NCI-H128 (cell line): ENCODE data around the gene CETP.
"Not testable (repeated sequence)": the region's sequence is repeated elsewhere in the genome, so short reads cannot be mapped to it uniquely, and the experiment has no call there.

Source experiments
- DNase-seq: peaks from one replicate; lab custom pipeline; 2025; ENCODE audit not compliant: unreplicated experiment; lab: John Stamatoyannopoulos, UW

The CETP gene

DNA sequence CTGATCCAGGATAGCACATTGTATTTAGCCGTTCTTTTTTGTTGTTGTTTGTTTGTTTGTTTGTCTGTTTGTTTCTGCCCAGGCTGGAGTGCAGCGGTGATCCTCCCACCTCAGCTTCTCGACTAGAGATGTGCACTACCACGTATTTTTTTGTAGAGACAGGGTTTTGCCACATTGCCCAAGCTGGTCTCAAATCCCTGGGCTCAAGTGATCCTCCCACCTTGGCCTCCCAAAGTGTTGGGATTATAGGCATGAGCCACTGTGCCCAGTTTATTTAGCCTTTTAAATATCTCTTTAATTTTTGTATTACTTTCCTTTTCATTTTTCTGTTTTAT lies 18.4 kb downstream of the CETP start:
- DNase-seq, result no peak

- no peak for DNase-seq
Observed at GRCh38 chr16:56980792-56981724, 19.3 kb downstream of the CETP start.

- no peak for DNase-seq
Observed at GRCh38 chr16:56981729-56982271, 20.1 kb downstream of the CETP start.

- no peak for DNase-seq
Observed at GRCh38 chr16:56982695-56983094, 20.9 kb downstream of the CETP start.

DNA sequence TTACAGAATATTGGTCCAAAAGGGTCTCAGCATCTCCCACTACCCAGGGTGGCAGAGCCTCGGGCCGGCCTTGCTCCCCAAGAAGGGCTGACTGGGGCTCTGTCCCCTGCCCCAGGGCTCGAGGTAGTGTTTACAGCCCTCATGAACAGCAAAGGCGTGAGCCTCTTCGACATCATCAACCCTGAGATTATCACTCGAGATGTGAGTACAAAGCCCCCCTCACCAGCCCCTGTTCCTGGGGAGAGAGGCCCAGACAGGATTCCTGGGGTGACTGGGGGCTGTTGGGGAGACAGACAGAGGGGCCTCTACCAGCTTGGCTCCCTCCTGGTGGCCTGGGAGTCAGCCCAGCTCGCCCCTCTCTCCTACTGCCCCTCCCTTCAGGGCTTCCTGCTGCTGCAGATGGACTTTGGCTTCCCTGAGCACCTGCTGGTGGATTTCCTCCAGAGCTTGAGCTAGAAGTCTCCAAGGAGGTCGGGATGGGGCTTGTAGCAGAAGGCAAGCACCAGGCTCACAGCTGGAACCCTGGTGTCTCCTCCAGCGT lies 21.5 kb downstream of the CETP start:
- no peak for DNase-seq

- DNase-seq, result no peak
Observed at GRCh38 chr16:56984639-56985038, 22.9 kb downstream of the CETP start.

DNA sequence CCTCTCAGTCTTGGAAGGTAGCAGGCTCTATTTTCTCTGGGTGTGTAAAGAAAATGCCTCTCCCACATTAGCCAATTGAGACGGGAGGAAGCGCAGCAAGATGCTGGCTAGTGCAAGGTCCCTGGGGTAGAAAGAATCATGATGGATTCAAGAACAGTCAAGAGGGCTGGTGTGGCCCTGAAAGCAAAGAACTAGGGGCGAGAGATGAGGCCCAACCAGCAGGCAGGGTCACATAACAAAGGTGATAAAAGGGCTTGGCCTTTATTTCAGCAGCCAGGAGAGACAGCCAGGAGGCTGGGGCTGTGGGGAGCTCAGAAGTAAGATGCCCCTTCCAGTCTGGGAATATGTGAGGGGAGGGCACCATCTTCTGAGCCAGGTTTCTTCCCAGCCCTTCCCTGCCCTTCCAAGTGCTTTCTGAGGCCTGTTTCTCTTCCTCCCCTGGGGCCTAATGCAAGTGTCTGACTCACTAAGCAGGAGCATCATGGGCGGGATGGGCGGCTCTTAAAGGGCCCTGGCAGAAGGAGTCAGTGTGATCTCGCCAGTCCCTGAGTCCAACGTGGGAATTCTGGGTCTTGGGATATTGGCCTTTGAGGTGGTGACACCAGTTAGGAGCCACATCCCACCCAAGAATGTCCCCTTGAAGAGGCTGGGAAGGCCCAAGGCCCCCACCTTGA lies 23.7 kb downstream of the CETP start:
- no peak for DNase-seq

GRCh38 chr16:56985962-56986360 lies 24.2 kb downstream of the CETP start:
- no peak for DNase-seq

DNA sequence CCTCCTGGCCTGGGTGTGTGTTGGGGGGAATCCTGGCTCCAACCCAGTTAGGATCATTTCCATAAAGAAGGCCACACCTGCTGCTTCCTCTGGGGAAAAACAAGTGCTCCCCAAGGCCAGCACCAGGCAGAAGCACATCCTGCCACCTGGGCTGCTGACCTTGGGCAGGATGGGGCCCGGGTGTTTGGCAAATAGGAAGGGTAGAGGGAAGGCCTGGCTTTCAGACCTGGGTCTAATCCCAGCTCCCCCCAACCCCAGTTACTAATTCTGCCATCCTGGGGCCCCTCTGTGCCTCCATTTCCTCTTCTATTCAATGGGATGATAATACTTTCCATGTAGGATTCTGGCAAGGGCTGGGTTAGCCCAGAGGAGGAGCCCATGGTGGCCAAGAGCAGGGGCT lies 24.6 kb downstream of the CETP start:
- DNase-seq, result no peak

- DNase-seq, result not testable (repeated sequence)
Observed at GRCh38 chr16:56986908-56987307, 25.2 kb downstream of the CETP start.

GRCh38 chr16:56987692-56988091 lies 25.9 kb downstream of the CETP start:
- DNase-seq, result no peak

- no peak for DNase-seq
Observed at GRCh38 chr16:56988161-56988947, 26.6 kb downstream of the CETP start.

GRCh38 chr16:56988948-56989945 lies 27.5 kb downstream of the CETP start, which contains the start of gene NLRC5:
Gene NLRC5, plus strand, starts transcription at chr16:56989557. Its CDS starts 31,156 bp downstream, at chr16:57020713.
- DNase-seq, result peak; percentile 37

GRCh38 chr16:56989988-56990387 lies 28.2 kb downstream of the CETP start:
- DNase-seq, result no peak

DNA sequence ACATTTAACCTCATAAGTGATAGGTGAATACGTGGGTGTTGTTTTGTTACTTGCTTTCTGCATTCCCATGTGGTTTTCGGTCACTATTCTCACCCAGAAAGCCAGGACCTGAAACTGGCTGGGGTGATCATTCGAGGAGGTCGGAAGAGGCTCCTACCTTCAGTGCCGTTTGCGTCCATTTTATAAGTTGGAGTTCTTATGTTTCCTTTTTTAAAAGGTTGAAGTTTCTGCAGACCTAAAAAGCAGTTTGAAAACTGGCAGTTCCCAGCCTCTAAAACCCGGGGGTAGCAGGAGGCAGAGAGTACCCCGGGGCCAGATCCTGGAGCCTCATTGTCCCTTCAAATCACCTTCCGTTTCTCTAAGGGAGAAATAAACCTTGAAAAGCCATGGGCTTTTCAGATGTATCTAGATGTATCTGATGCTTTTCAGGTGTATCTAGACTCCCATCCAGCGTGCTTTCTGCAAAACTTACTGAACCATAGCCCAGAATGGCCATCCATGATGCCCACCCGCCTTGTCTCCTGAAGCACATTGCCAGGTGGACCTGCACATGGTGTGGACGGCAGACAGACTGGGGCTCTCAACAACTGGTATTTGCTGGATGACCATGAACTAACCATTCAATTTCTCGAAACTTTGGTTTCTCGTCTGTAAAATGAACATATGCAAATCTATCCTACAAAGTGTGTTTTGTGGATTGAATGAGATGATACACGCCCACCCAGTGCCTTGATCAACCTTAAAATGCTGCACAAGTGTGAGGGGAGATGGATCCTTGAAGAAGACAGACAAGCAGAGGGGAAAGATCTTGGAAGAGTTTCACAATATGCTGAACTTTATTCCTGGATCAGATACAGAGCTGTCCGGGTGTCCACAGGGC lies 28.9 kb downstream of the CETP start:
- no peak for DNase-seq

- not testable (repeated sequence) for DNase-seq
Observed at GRCh38 chr16:56992431-56992830, 30.7 kb downstream of the CETP start.

GRCh38 chr16:56993204-56993603 lies 31.5 kb downstream of the CETP start:
- no peak for DNase-seq

DNA sequence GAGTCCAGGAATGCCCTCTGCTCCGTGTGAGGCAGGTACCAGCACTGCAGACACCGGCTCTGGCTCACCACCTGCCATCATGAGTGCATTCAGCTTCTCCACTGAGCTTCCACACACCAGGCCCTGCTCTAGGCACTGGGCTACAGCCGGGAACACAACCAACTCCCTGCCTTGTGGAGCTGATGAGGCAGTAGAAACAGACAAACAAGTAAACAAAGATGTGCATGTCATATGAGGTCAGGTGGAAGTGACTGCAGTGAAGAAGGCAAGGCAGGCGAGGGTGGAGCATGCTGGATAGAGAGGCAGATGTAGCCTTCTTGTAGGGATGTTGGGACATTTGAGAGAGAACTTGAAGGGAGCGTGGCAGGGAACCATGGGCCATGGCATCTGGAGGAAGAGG lies 32.6 kb downstream of the CETP start:
- no peak for DNase-seq
